ENCODE results near the gene LRIG1.

LRIG1 gene

GRCh38 chr3:66463054-66463631 is 37.7 kb downstream of the LRIG1 start:
- in situ Hi-C loops (cut with HindIII; ENCODE audit: low sequenced_read_pairs) = no loop called here
- H3K4me3 ChIP-seq (ENCODE audit: low read depth, low read length) = no peak overlapping the region
- no peak for TF ChIP-seq CTCF (IDR thresholded peaks at IDR 0.05; ENCODE audit: low read depth, low read length)
- peak; percentile 60 for DNase-seq (ENCODE audit: low read depth, low spot score)

GRCh38 chr3:66457252-66457651 is 43.6 kb downstream of the LRIG1 start:
- in situ Hi-C loops (cut with HindIII; ENCODE audit: low sequenced_read_pairs) = no loop called here
- TF ChIP-seq CTCF (IDR thresholded peaks at IDR 0.05; ENCODE audit: low read depth, low read length) = no peak
- DNase-seq (ENCODE audit: low read depth, low spot score) = no peak
- no peak overlapping the region for H3K4me3 ChIP-seq (ENCODE audit: low read depth, low read length)

GRCh38 chr3:66456711-66457173 is 44.1 kb downstream of the LRIG1 start:
- DNase-seq (ENCODE audit: low read depth, low spot score) = peak; percentile 76
- no peak for TF ChIP-seq CTCF (IDR thresholded peaks at IDR 0.05; ENCODE audit: low read depth, low read length)
- in situ Hi-C loops (cut with HindIII; ENCODE audit: low sequenced_read_pairs) = no loop called here
- no peak overlapping the region for H3K4me3 ChIP-seq (ENCODE audit: low read depth, low read length)

GRCh38 chr3:66454464-66454859 is 46.4 kb downstream of the LRIG1 start:
- no peak for DNase-seq (ENCODE audit: low read depth, low spot score)
- in situ Hi-C loops (cut with HindIII; ENCODE audit: low sequenced_read_pairs) = no loop called here
- no peak for TF ChIP-seq CTCF (IDR thresholded peaks at IDR 0.05; ENCODE audit: low read depth, low read length)
- no peak overlapping the region for H3K4me3 ChIP-seq (ENCODE audit: low read depth, low read length)

DNA sequence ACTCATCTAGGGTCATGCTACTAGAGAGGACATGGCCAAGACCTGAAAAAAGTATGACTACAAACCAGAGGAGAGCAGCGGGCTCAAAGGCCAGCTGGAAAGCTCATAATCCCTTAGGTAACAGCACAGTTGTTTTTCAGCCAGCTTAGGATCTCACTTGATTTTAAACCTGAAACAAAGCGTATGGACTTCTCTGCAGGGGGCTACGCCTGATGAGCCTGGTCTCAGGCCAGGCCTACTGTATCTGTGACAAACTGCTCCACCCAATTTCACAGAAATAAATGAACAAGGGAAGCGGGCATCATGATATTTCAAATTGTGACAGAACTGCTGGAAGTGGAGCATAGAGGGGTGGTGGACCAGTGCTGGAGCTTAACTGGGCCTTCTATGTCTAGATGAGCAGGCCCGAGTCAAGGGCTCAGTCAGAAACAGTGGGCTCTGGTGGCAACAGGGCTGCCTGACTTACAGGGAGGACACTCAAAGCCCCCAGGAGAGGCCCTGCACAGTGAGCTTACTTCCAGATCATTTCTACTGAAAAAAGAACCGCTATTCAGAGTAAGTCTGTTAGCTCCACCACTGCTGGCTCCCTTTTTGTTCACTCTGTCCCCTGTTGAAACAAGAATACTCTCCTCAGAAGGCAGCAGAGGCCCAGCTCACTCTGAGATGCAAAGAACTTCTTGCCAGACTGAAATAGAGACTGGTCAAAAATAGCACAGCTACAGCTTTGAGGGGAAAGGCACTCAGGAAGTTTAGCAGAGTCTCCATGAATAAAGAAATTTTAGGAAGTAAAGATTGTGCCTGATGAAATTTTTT is 47.0 kb downstream of the LRIG1 start:
- in situ Hi-C loops (cut with HindIII; ENCODE audit: low sequenced_read_pairs) = no loop called here
- no peak for DNase-seq (ENCODE audit: low read depth, low spot score)
- no peak for TF ChIP-seq CTCF (IDR thresholded peaks at IDR 0.05; ENCODE audit: low read depth, low read length)
- no peak overlapping the region for H3K4me3 ChIP-seq (ENCODE audit: low read depth, low read length)

DNA sequence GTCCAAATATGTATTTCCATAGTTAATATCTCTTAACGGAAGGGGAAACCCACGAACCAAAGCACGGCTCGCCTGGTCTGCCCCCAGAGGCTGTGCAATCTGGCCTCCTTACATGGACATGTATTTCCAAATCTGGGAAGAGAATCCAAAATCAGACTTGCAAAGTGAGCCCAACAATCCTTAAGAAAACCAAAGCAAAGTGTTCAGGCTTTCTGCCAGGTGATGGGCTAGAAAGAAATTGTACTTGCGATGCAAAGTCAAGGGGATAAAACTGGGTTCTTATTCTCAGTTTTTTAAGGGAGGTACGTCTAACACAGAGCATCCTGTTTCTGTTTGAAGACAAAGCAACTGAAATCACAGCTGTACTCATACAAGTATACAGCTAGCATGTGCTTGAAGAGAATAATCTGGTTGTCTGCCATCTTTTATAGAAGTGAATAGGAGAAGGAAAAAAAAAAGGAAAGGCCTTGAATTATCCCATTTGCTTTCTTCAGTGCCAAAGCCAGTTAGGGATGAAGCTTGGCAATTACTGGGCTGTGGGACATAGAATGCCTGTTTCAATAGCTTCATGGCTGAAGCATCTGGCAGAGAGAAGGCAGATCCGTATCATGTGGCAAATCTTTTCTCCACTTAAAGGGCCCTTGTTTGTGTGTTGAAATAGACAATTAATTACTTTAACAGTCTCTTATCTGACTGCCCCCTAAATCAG is 48.4 kb downstream of the LRIG1 start:
- H3K4me3 ChIP-seq (ENCODE audit: low read depth, low read length) = no peak overlapping the region
- TF ChIP-seq CTCF (IDR thresholded peaks at IDR 0.05; ENCODE audit: low read depth, low read length) = no peak
- no peak for DNase-seq (ENCODE audit: low read depth, low spot score)
- in situ Hi-C loops (cut with HindIII; ENCODE audit: low sequenced_read_pairs) = no loop called here

Measured in astrocyte of the spinal cord (primary cell).